ENCODE data around the gene CSNK1E. TPM values are rescaled to one million over a fixed set of nuclear protein-coding genes. Genes with fewer than 3 reads are reported as not detected.

The CSNK1E gene
- total and polyA plus RNA-seq, 2 donors from 2014 or later, result 33.6 to 101 TPM

DNA sequence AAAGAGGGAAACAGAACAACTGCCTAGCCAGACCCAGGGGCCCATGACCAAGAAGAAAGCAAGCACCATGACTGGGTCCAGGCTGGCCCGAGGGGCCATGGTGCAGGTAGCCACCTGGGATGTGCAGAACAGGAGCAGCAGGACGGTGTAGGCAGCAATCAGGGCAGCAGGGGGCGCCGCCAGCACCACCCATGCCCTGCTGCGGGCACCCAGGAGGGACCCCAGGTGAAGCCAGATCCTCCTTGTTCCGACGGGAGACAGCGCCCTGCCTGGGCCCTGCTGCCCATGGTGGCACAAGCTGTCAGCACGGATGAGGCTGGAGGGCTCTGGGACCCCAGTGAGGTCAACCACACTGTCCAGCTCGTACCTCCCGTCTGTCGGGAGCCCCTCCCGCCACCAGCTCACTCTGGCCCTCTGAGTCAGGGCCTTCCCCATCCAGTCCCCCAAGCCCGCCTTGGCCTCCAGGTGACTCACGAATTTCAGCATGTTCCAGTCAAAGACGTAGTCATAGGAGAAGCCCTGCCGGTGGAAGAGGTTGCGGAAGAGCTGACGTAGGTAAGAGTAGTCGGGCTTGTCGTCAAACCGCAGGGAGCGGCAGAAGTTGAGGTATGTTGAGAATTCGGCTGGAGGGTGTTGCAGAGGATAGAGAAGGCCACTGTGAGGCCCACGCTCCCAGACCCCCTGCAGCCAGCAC is 18.8 kb downstream of the CSNK1E start:
- Histone ChIP-seq H3K27ac (ENCODE audit: low read depth in 2 of 2, low read length in 2 of 2) (no peak overlapping the region), H3K4me1 (ENCODE audit: control insufficient read depth in 2 of 3, insufficient read depth in 2 of 3, low read depth in 1 of 3, low read length in 3 of 3) (peaks cover 0 to 1% (median 0%) of the 10 kb centered on the region in 3 donors), H3K36me3 (ENCODE audit: control insufficient read depth in 2 of 3, insufficient read depth in 3 of 3, low read length in 3 of 3) (peaks cover 7 to 57% (median 41%) of the 10 kb centered on the region in 3 donors), H3K4me3 (ENCODE audit: low read length in 3 of 3) (no peak overlapping the region), H3K9me3 (ENCODE audit: control insufficient read depth in 2 of 3, insufficient read depth in 1 of 3, low read length in 3 of 3) (no peaks in the 10 kb centered on the region), H3K9ac (ENCODE audit: low read length in 3 of 3) (no peak overlapping the region), H3K27me3 (ENCODE audit: control insufficient read depth, insufficient read depth, low read length) (no peaks in the 10 kb centered on the region)
- no peak for TF ChIP-seq CTCF (IDR thresholded peaks at IDR 0.05; ENCODE audit: borderline replicate concordance, extremely low read depth, insufficient read depth)
- intact Hi-C loops (cut with DNase I), result no loop called here
- no peak for DNase-seq
- FAIRE-seq, result no peak

DNA sequence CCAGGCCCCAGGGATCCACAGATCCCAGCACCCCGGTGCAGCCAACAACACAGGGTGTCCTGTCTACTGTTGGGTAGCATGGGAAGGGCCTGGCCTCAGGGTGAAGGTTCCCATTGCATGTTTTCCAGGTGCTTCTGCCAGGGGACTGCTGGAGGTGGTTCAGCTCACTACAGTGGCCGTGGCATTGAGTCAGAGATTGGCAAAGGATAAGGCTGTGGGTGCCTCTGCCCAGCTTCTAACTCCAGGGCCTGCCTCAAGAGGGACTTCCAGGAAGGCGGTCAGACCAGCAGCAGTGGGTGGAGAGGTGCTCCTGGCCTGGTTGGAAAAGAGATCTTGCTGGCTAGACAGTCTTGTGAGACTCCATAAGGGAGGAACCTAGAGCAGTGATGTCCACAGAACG is 20.9 kb downstream of the CSNK1E start:
- peaks cover 4 to 52% (median 40%) of the 10 kb centered on the region in 3 donors for H3K36me3 ChIP-seq (ENCODE audit: control insufficient read depth in 2 of 3, insufficient read depth in 3 of 3, low read length in 3 of 3)
- H3K9me3 ChIP-seq (ENCODE audit: control insufficient read depth in 2 of 3, insufficient read depth in 1 of 3, low read length in 3 of 3), result no peaks in the 10 kb centered on the region
- intact Hi-C loops (cut with DNase I), result no loop called here

GRCh38 chr22:38295863-38296262 is 21.4 kb downstream of the CSNK1E start:
- intact Hi-C loops (cut with DNase I), result no loop called here
- no peak for DNase-seq
- Histone ChIP-seq H3K9me3 (ENCODE audit: control insufficient read depth in 2 of 3, insufficient read depth in 1 of 3, low read length in 3 of 3) (no peaks in the 10 kb centered on the region), H3K36me3 (ENCODE audit: control insufficient read depth in 2 of 3, insufficient read depth in 3 of 3, low read length in 3 of 3) (peaks cover 4 to 47% (median 40%) of the 10 kb centered on the region in 3 donors), H3K4me3 (ENCODE audit: low read length in 3 of 3) (no peak overlapping the region), H3K27ac (ENCODE audit: low read depth in 2 of 2, low read length in 2 of 2) (no peak overlapping the region), H3K9ac (ENCODE audit: low read length in 3 of 3) (no peak overlapping the region), H3K4me1 (ENCODE audit: control insufficient read depth in 2 of 3, insufficient read depth in 2 of 3, low read depth in 1 of 3, low read length in 3 of 3) (no peaks in the 10 kb centered on the region), H3K27me3 (ENCODE audit: control insufficient read depth, insufficient read depth, low read length) (no peaks in the 10 kb centered on the region)
- no peak for TF ChIP-seq CTCF (IDR thresholded peaks at IDR 0.05; ENCODE audit: borderline replicate concordance, extremely low read depth, insufficient read depth)
- FAIRE-seq, result no peak

More for the DNA sequence above, 20.9 kb downstream of the CSNK1E start:
- H3K9ac ChIP-seq (ENCODE audit: low read length in 3 of 3), result no peak overlapping the region
- H3K4me3 ChIP-seq (ENCODE audit: low read length in 3 of 3), result no peak overlapping the region
- FAIRE-seq (no peak), DNase-seq (no peak)
- H3K27me3 ChIP-seq (ENCODE audit: control insufficient read depth, insufficient read depth, low read length), result no peaks in the 10 kb centered on the region
- no peak overlapping the region for H3K27ac ChIP-seq (ENCODE audit: low read depth in 2 of 2, low read length in 2 of 2)
- no peak for TF ChIP-seq CTCF (IDR thresholded peaks at IDR 0.05; ENCODE audit: borderline replicate concordance, extremely low read depth, insufficient read depth)
- H3K4me1 ChIP-seq (ENCODE audit: control insufficient read depth in 2 of 3, insufficient read depth in 2 of 3, low read depth in 1 of 3, low read length in 3 of 3), result no peaks in the 10 kb centered on the region
